ENCODE results near the gene ZC3H12C.

Gene ZC3H12C

DNA sequence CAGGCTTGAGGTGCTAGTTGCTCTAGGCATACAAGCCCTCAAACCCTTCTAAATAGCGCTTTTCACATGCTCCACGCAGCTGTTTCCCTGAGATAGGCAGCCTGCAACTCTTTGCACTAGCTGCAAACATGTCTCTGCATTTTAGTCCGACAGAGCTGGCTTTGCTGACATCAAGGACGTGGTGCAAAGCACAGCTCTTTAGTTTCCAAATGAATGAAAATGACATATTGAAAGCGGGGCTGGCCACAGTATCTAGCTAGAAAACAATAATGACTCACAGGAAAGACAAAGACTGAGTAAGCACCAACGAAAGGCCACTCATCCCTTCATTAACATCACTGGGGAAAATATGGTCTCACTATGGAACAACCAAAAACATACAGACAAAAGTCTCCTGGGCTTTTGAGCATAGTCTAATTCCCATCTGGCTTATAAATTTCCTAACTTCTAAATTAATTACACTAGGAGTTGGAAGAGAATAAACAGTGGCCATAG lies 15.3 kb upstream of the ZC3H12C start:
- no peak for DNase-seq

DNA sequence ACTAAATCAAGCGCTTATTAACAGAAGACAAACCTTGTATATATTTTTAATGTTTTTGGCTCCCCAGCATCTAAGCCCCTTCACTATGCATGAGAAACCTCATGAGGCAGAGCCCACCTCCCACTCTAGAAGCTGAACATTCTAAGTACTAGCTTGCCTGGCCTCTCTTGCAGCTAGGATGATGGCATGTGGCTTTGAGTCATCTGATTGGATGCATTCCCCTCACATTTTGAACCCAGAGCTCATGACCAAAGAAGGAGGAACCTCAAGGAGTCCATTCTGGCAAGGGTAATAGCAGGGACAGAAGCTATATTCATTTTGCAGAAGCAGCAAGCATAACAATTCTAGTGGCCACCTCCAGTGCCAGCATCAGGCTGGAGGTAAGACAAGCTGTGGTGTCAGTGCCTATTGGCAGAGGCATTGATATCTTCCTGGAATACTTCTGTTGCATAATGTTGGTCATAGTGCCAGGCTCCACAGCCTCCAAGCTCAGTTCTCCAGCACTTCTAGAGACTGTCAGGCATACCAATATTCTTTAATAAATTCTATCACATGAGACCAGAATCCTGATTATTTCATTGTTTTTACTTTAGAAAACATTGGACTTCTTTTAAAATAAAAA lies 14.2 kb upstream of the ZC3H12C start:
- DNase-seq = no peak

DNA sequence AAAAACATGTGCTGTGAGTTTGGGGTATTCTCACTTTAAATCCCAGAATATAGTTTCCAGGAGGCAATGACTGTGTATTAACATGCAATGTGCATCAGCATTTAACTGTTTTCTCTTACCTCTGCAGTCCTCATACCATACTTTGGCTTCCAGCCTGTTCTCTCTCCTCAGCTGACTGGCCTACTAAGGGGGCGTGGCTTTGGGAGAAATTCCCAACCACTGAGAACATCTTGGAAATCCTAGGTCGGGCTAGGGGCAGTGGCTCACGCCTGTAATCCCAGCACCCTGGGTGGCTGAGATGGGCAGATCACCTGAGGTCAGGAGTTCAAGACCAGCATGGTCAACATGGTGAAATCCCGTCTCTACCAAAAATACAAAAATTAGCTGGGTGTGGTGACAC lies 13.5 kb upstream of the ZC3H12C start:
- DNase-seq = no peak

DNA sequence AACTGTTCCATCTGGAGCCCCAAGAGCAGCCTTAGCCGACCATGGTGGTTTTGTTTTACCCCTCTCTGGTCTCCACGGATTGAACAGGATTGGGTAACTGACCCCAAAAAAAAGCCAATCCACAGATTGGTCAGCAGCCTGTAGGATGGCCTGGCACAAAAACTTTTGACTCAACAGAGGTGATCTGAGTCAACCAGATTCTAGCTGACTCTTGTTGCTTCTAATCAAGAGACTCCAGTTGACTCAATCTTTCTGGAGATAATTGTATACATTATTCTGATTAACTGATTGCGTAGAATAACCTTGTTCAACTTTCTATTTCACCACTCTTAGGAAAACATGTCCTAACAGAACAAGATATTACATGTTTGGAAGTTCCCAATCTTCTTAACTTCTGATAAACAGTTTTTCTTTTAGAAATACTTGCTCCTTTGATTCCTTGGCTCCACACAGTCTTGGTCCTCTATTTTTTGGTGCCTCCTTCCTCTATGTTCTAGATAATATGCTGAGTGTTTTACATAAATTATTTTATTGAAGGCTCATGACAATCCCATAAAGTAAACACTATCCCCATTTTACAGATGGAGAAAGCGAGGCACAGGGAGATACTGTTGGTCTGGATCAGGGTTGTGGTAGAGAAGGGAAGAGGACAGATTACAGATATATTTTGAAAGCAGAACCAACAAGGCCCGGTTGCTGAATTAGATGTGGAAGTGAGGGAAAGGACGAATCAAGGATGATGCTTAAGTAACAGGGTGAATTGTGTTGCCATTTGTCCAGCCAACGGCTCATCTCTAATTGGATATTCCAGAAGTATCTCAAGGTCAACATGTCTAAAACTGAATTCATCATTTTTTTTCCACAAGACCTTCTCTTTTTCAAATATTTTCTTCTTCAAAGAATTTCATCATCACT lies 11.5 kb upstream of the ZC3H12C start:
- DNase-seq = no peak

DNA sequence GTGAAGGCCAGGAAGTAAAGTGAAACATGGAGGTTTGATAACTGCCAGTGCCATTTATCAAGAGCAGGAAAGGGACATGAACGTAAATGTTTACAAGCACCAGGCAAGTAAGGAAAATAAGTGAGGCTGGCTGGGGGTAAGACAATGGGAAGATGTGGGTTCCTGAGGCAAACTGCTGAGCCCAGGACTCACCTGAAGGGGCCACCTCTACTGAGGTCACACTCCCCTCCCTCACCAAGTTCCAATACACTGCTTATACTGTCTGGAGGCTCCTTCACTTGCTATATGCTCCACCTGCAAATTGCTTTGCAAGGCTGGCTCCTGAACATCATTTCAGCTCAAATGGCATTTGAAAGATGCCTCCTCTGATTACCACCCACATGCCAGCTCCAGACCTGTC lies 10.3 kb upstream of the ZC3H12C start:
- no peak for DNase-seq

DNA sequence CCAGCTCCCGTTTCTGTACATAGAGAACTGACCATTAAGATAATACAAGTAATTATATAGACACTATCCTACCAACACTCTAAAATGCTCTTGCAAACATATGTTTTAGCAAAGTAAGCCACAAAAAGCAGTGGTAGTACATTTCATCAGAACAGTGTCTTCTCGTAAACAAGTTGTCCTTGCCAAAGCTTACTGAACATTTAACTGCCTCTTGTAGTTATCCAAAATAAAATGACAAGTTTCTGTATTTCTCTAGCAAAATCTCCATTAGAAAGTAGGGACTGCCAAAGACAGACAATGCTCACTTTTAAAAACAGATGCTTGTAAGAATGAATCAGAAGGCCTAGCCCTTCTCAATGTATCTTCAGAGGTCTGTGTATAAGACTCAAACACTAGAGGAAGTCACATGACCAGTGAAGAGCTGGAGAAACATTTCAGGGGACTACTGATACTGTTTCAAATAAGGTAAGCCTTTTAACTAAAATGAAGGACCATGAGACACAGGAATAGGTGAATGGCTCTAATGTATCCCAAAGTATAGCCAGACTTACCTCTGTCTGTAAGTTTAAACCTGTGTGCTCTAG lies 7.8 kb upstream of the ZC3H12C start:
- no peak for DNase-seq

DNA sequence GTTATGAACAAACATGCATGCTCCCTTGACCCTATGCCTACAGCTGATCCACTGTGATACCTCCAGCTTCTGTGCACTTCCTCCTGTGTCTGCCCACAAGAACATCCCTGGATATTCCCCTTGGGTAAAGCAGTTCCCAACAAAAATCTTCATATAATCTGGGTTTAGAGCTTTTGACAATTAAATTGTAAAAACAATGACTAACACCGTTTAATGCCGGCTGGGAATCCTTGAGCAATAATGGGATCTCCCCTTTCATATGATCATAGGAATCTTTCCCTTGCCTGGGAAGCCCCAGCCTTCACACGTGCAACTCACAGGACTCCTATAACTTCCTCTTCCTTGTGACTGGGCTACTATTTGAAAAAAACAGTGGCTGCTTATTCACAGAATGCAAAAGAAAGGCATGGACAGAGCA lies 6.3 kb upstream of the ZC3H12C start:
- no peak for DNase-seq

DNA sequence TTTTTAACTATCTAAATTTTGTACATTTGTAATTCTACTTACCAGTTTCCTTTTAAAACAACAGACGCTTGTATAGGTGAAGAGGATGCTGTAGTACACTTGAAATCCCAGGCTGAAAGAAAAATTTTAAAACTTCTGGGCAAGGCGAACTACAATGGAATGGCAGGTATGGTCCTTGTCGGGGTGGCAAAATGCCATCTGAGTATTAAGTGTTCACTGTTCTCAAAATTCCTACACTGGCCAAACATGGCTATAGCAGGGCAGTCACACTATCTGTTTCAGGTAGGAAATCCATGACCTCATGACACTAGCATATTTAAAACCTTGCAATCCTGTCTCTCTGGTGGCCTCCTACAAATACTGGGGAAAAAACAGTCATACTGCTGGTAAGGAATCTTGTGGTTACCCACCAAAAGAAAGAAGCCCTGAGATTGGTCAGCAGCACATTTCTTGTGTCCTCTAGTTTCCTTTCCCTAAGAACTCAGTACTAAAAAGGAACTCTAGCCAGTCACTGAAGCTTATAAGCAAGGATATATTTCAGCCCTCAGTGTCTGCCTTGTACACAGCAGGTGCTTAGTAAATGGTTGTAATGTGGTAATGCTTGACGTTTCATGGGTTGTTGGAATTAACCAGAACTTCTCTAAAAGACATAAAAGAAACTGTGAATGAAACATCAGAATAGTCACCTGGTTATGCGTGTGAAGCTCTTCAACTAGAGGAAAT lies 5.2 kb upstream of the ZC3H12C start:
- DNase-seq = no peak

DNA sequence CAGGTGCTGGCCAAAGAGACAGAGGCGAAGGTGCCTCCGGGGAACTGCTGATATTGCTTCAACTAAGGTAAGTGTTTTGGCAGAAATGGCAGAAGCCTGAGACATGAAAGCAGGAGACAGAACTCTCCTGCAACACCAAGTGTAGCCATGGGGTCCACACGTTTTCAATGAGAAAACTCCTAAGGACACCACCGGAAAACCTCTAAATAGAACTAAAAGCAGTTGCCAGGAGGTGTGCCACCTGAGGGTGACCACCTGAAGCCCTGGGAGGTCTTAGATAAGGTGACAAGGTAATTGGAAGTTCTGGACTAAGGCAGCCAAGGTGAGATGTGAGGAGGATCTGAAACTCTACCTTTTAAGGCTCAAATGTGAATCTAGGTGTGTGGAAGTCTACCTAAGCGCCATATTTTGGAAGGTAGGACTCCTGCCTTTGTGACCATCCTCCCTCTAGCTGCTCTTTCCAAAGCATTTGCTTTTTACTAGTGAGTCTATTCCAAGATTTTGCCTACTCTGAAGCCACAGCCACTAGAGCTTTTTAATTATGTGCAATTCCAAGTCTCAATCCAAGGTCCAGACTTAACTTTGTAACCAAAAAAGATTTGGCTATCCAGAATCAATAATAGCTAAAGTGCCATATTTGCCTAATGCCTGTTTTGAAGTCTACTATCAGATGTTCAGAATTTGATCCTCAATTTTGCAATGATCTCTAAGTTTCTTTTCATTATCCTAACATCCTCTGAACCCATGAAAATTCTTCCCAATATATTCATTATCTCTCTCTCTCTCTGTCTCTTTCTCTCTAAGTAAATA lies 4.5 kb upstream of the ZC3H12C start:
- no peak for DNase-seq

DNA sequence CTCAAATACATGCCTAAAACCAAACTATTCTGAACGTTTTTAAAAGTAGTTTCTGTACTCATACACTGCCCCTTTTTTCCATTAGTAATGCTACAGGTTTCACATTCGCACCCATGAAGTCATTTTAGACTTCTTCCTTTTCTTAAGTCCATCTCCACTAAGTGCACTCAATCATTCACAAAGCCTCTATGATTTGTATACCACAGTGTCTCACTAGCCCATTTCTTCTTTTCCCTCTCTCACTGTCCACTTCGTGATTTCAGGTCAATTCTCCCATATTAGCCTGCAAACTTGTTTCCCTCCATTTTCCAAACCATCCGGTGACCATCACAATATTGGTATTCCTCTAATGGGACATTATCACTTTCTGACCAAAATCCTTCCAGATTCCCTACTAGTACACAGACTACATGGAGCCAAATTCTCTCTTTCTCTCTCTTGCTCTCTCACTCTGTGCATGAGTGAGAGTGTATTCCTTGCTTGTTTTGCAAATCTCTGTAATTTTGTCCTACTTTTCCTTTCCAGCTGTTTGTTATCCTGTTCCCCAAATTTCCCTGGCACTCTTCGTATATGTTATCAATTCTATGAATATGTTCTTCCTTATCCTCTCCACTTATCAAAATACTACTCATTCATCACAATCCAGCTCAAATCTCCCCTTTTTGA lies 3.4 kb upstream of the ZC3H12C start:
- no peak for DNase-seq

DNA sequence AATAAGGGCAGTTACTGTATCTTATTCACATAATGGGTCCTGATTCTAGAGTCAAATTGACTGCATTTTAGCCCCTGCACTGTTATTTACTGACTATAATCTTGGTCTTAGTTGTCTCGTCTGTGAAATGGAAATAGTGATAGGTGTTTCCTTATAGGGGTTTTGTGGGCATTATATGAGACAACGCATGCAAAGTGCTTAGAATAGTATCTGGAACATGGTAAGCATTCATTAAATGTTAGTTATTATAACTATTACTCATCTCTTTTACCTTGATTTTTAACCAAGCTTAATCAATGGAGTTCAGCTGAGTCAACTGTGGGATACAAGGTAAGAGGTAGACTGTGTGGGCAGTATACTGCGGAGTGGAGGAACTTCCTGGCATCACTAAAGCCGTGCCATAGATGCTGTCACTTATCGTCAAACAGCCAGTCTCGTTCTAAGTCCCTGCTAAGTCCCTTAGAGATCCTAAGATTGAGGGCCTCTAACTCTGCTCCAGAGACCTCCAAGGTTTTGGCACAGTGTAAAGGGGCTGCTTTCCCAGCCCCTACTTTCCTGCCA lies 2.6 kb upstream of the ZC3H12C start:
- DNase-seq = no peak

DNA sequence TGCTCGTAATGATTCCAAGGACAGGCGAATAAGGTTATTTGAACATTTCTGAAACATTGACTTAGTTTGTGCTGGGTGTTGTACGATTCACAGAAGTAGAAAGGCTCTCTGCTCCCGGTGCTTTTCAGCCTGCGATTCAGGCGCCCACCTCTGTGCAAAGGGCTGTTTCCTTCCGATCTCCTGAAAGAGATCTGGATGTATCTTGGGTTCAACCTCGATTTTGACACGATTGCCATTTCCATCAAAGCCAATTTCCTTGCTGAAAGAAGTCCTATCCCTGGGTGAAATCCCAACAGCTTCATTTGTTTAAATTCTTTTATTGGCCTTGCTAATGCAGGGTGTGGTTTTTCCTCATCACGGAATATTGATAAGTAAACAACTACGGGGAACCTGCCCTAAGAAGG lies 1.1 kb upstream of the ZC3H12C start:
- no peak for DNase-seq

DNA sequence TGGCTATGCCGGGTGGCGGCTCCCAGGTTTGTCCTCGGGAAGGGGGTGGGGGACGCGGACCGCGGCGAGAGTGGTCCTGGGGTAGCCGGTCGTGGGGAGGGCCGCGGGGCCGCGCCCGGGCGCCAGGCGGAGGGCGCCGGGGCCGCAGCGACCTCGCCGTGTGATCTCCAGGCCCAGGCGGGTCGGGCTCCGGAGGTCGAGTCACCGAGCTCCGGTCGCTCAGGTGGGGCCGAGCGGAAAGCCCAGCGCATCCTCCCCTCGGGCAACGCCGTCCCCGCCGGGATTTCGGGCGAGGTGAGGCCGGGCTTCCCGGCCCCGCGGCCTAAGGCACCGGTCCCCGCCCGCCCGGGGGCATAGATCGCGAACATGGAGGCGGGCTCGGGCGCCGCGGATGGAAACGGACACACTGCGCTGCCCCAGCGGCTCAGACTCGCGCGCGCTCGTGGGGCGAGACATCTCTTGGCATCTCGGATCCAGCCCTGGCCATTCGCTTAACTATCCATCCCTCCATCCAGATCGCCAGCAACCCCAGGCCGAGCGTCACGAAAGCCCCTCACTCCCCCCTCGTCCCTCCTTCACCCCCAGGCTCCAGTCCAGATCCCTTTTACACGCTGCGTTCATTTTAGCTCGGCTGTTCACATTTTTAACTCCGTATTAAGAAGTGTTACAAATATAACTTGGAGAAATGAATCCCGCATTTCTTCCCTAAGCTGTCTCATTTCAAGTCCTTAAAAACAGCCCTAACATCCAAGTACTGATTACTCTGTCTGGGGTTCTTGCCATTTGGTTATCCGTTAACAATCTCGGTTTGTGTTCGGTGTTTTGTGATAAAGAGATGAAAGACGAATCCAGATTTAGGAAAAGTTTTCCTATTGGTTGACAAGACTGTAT lies 460 bp downstream of the ZC3H12C start:
- no peak for DNase-seq

DNA sequence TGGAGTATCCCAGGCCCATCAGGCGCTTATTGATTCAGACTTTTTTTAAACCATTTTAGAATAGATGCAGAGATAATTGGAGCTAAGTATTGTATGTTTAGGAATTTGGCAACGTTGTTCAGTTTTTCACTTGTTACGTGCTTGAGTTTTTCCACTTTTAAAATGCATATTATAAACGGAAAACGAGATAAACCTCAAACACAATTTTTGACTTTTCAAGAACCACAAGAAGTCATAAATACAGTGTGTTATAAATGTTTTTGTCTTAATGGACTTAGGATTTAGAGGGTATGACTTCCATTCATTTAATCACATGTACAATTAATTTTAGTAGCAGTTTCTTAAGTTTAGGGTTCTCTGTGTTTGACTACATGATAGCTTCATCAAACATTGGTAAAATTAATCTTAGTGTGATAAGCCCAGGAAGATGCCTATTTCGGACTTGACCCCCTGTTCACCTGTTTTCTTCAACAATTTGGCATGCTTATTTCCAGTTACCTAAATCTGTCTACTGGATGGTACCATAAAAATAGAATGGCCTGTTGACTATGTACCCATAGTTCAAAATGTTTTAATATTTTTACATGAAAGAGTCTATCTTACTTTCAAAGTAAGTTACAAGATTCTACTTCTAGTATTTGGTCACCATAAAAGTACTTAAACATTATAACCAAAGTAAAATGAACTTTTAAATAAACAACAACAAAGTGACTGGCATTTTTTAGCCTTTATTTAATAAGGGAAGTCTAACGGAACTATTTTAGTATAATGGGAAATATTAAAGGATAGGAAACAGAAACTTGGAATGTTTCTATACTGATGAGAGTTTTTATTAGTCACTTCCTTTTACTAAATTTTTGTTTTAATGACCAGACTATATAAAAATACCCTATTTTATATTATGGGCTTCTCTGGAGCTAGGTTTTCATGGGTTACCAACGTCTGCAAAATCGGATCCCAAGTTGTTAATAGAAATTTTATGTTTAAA lies 1.4 kb downstream of the ZC3H12C start:
- no peak for DNase-seq

DNA sequence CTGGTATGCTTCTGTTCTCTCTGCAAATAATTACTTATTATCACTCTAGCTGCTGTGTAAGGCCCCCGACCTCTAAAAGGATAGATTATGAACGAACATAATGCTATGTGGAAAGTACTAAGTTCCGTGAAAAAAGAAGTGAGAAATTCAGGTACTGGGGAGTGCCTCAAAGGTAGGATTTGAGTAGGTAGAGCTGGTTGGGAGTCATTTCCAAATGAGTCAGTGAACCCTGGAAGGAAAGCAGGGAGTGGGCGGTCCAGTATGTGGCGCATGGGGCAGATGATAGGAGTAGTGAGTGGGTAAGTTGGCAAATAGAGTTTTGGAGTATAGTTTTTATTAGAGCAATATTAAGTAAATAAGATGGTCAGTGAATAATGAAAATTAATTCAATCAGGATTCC lies 2.4 kb downstream of the ZC3H12C start:
- no peak for DNase-seq

DNA sequence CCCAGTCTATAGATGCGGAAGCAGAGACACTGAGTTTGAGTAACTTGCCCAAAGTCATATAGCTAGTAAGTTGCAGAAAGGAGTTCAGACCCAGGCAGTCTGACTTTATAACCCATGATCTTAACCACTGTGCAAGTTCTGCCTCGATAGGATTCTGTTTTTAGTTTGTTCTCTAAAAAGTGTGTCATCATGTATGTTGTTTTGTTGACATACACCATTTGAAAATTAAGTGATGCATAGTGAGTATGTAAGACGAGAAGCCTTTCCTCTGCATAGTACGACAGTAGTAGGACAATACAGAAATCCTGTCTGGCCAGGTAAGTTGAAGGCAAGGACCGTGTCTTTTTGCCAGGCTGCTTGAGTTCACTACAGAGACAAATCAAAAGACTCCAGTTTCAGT lies 3.3 kb downstream of the ZC3H12C start:
- DNase-seq = no peak

DNA sequence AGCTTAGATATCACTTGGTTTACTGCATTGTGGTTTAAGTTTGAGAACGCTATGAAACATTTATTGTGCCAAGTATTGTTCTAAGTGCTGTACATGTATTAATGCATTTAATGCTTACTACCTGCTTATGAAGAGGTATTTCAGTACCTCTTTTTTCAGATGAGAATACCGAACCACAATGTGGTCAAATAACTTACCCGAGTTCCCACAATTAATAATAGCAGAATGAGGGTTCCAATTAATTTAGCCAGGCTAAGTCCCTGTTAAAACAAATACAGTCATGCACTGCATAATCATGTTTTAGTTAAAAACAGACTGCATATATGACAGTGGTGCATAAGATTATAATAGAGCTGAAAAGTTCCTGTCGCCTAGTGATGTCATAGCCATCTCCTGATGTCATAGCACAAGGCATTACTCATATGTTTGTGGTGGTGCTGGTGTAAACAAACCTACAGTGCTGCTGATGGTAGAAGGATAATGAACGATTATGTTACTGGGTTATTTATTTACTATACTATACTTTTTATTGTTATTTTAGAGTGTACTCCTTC lies 4.3 kb downstream of the ZC3H12C start:
- DNase-seq = no peak

DNA sequence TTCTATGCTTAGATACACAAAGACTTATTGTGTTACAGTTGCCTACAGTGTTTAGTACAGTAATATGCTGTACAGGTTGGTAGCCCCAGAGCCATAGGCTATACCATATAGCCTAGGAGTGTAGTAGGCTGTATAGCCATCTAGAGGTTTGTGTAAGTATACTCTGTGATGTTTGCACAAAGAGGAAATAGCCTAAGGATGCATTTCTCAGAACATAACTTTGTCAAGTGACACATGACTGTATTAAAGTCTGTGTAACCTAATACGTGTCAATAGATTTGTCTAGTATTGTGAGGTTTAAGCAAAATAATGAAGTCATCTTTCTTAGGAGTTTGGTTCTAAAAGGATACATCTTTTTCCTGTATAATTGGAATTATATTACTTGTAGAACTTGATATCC lies 5.5 kb downstream of the ZC3H12C start:
- no peak for DNase-seq

Data from hematopoietic multipotent progenitor cell treated with erythropoietin and hydrocortisone succinate and interleukin-3 and kit ligand, for 8 days (in vitro differentiated cells).